Lung (tissue), 12 donors: ENCODE data around the gene COL10A1. TPM values are rescaled to one million over a fixed set of nuclear protein-coding genes. Genes with fewer than 3 reads are reported as not detected.

Experiments used
- ATAC-seq: fragments of 200-7000 bp; cut with Tn5 transposase; one replicate; pipeline ENCODE4 v1.9.1; 2020; ENCODE audit warnings: moderate number of reproducible peaks; ENCODE audit not compliant: insufficient read depth, low FRiP score
- DNase-seq, 3 donors: peaks; one replicate each; pipeline ENCODE4 v3.0.0-alpha.2; 2013 to 2017
- H3K27ac ChIP-seq, 2 donors: one replicate each; pipeline ENCODE4 v1.5.1; 2013; ENCODE audit warnings: mild to moderate bottlenecking in 2 of 2, moderate library complexity in 2 of 2, control low read depth in 1 of 2, inconsistent platforms in 1 of 2, low read depth in 1 of 2, low read length in 1 of 2
- H3K27me3 ChIP-seq, 3 donors: one replicate each; pipeline ENCODE4 v1.5.1; 2013; ENCODE audit warnings: low read length in 2 of 3; ENCODE audit not compliant: control insufficient read depth in 3 of 3, insufficient read depth in 3 of 3
- H3K36me3 ChIP-seq, 4 donors: one replicate each; pipeline ENCODE4 v1.5.1; 2013; ENCODE audit warnings: low read length in 4 of 4, mild to moderate bottlenecking in 1 of 4, moderate library complexity in 1 of 4; ENCODE audit not compliant: control insufficient read depth in 4 of 4, insufficient read depth in 4 of 4
- H3K4me1 ChIP-seq, 5 donors: one replicate each; pipeline ENCODE4 v1.5.1; 2013; ENCODE audit warnings: low read length in 5 of 5, mild to moderate bottlenecking in 2 of 5, moderate library complexity in 1 of 5; ENCODE audit not compliant: control insufficient read depth in 5 of 5, insufficient read depth in 5 of 5
- H3K4me3 ChIP-seq: one replicate; pipeline ENCODE4 v1.5.1; 2013; ENCODE audit warnings: mild to moderate bottlenecking, control low read depth, moderate library complexity
- H3K9ac ChIP-seq, 2 donors: one replicate each; pipeline ENCODE4 v1.5.1; 2013; ENCODE audit warnings: low read length in 2 of 2, control low read depth in 1 of 2; ENCODE audit not compliant: insufficient read depth in 1 of 2
- H3K9me3 ChIP-seq, 4 donors: one replicate each; pipeline ENCODE4 v1.5.1; 2013; ENCODE audit warnings: low read length in 3 of 4, mild to moderate bottlenecking in 1 of 4, moderate library complexity in 1 of 4; ENCODE audit not compliant: control insufficient read depth in 4 of 4, insufficient read depth in 3 of 4
- CTCF ChIP-seq: IDR thresholded peaks from 2 replicates; pipeline ENCODE4 v1.5.1; 2012; ENCODE audit warnings: mild to moderate bottlenecking; ENCODE audit errors: control extremely low read depth, extremely low read depth
- whole genome bisulfite sequencing, 2 donors: extraction: QIAGEN DNeasy Blood & Tissue Kit; methylation state at CpG; one replicate each; pipeline ENCODE4 v1.1.7; 2013; 5-methylcytosine and 5-hydroxymethylcytosine counted together
- polyA plus RNA-seq, 2 donors: library from polyadenylated mRNA; stranded (reverse); fragments of 200-250 nt; gene quantifications; one replicate each; pipeline ENCODE4 v1.2.1, GENCODE V29; 2013
- total RNA-seq, 2 donors: library from RNA; depleted of rRNA in 1 of 2; stranded (reverse); fragments of >200 nt in 1 of 2; gene quantifications; one replicate each; pipeline ENCODE4 v1.2.1, GENCODE V29; 2014 to 2021
- donor health status: control.
- donor health status: control.
- donor health status: Bipolar disorder and iron deficiency.
- donor health status: healthy.
- donor health status: DM: yes; HTN: yes; CAD: no.

COL10A1 gene
- total and polyA plus RNA-seq, 4 donors = 0.28 TPM; not detected in 3

GRCh38 chr6:116133453-116133852 lies 7.5 kb upstream of the COL10A1 start:
- no peak for ATAC-seq
- 72 to 88% methylated on average over 3 of the region's 3 CpGs for WGBS, 2 donors
- no peak for TF ChIP-seq CTCF

GRCh38 chr6:116127771-116128493 lies 2.0 kb upstream of the COL10A1 start:
- 92 to 96% methylated on average over 2 of the region's 2 CpGs for WGBS, 2 donors

More at GRCh38 chr6:116133453-116133852, 7.5 kb upstream of the COL10A1 start:
- no peaks in the 10 kb centered on the region for H3K4me1 ChIP-seq
- no peak for DNase-seq
- H3K36me3 ChIP-seq = peaks cover 0 to 6% (median 0%) of the 10 kb centered on the region in 4 donors
- H3K9me3 ChIP-seq = no peaks in the 10 kb centered on the region
- H3K4me3 ChIP-seq = no peak overlapping the region
- no peak overlapping the region for H3K9ac ChIP-seq
- no peaks in the 10 kb centered on the region for H3K27me3 ChIP-seq
- H3K27ac ChIP-seq = no peak overlapping the region

GRCh38 chr6:116120430-116120829 lies 5.5 kb downstream of the COL10A1 start:
- Histone ChIP-seq H3K36me3 (peaks cover 6 to 10% (median 8%) of the 10 kb centered on the region in 4 donors), H3K9ac (no peak overlapping the region), H3K27ac (no peak overlapping the region), H3K4me1 (no peaks in the 10 kb centered on the region), H3K4me3 (no peak overlapping the region), H3K9me3 (no peaks in the 10 kb centered on the region), H3K27me3 (no peaks in the 10 kb centered on the region)
- TF ChIP-seq CTCF = no peak
- no peak for DNase-seq
- WGBS, 2 donors = 98 to 100% methylated on average over 3 of the region's 3 CpGs
- no peak for ATAC-seq

More at GRCh38 chr6:116127771-116128493, 2.0 kb upstream of the COL10A1 start:
- H3K9ac ChIP-seq = no peak overlapping the region
- no peak for TF ChIP-seq CTCF
- peak overlapping the region in 1 of 2 donors; percentile 21 for H3K27ac ChIP-seq
- no peak overlapping the region for H3K4me3 ChIP-seq
- no peaks in the 10 kb centered on the region for H3K27me3 ChIP-seq
- no peak for ATAC-seq
- H3K9me3 ChIP-seq = no peaks in the 10 kb centered on the region
- DNase-seq = no peak
- H3K4me1 ChIP-seq = no peaks in the 10 kb centered on the region
- peaks cover 0 to 6% (median 3%) of the 10 kb centered on the region in 4 donors for H3K36me3 ChIP-seq

GRCh38 chr6:116118608-116119007 lies 7.3 kb downstream of the COL10A1 start:
- no peak overlapping the region for H3K9ac ChIP-seq
- TF ChIP-seq CTCF = no peak
- DNase-seq (no peak), ATAC-seq (no peak)
- H3K27me3 ChIP-seq = no peaks in the 10 kb centered on the region
- no peaks in the 10 kb centered on the region for H3K9me3 ChIP-seq
- H3K4me1 ChIP-seq = no peaks in the 10 kb centered on the region
- H3K27ac ChIP-seq = no peak overlapping the region
- H3K4me3 ChIP-seq = no peak overlapping the region
- peaks cover 9 to 20% (median 17%) of the 10 kb centered on the region in 4 donors for H3K36me3 ChIP-seq
